PC-9 (cell line): ENCODE data around the gene TNK1. TPM values are rescaled to one million over a fixed set of nuclear protein-coding genes. Genes with fewer than 3 reads are reported as not detected.

Source experiments
- BruUV-seq: library from RNA; stranded (reverse); fragments of 400-500 nt; replicated peaks from 2 replicates; lab custom pipeline; 2021; lab: Mats Ljungman, UMichigan
- CTCF ChIA-PET: fragments of 300-600 bp; sonication (Branson Sonifier 250); formaldehyde crosslinking; loops from one replicate; lab custom pipeline; 2022; ENCODE audit warnings: antibody characterized with exemption; lab: Charles Lee
- POLR2A ChIA-PET: fragments of 300-600 bp; sonication (Branson Sonifier 250); formaldehyde crosslinking; loops from one replicate; lab custom pipeline; 2022; ENCODE audit warnings: antibody characterized with exemption; ENCODE audit not compliant: unreplicated experiment; lab: Charles Lee
- DNase-seq, 2 experiments: peaks; one replicate each; pipeline versions ENCODE4 v3.0.0 to v3.0.0-alpha.2; 2015 to 2022; ENCODE audit warnings: mixed read lengths in 1 of 2
- H2AFZ ChIP-seq: fragments of 200-600 bp; sonication (generic); 2 replicates; pipeline ENCODE4 v1.8.1; 2017; ENCODE audit warnings: antibody characterized with exemption
- H3F3A ChIP-seq: fragments of 200-600 bp; sonication (generic); 2 replicates; pipeline ENCODE4 v1.8.1; 2017; ENCODE audit warnings: antibody characterized with exemption, mild to moderate bottlenecking, low read depth; ENCODE audit not compliant: insufficient read depth
- H3K27ac ChIP-seq: fragments of 200-600 bp; sonication (generic); 2 replicates; pipeline ENCODE4 v1.6.1; 2016; ENCODE audit warnings: mixed run types
- H3K27me3 ChIP-seq: fragments of 200-600 bp; sonication (generic); 2 replicates; pipeline ENCODE4 v1.6.1; 2016; ENCODE audit warnings: low read depth, mixed run types; ENCODE audit not compliant: insufficient read depth
- H3K36me3 ChIP-seq: fragments of 200-600 bp; sonication (generic); 2 replicates; pipeline ENCODE4 v1.6.1; 2016; ENCODE audit warnings: low read depth, mixed run types
- H3K4me1 ChIP-seq: fragments of 200-600 bp; sonication (generic); replicated peaks from 2 replicates; pipeline ENCODE4 v1.6.1; 2016; ENCODE audit warnings: mixed run types; ENCODE audit not compliant: insufficient read depth
- H3K4me2 ChIP-seq: fragments of 200-600 bp; sonication (generic); 2 replicates; pipeline ENCODE4 v1.6.1; 2017; ENCODE audit warnings: mixed run types
- H3K4me3 ChIP-seq: fragments of 200-600 bp; sonication (generic); 2 replicates; pipeline ENCODE4 v1.6.1; 2016; ENCODE audit warnings: mixed run types
- H3K79me2 ChIP-seq: fragments of 200-600 bp; sonication (generic); 2 replicates; pipeline ENCODE4 v1.6.1; 2017; ENCODE audit warnings: low read depth, mixed run types
- H3K9me2 ChIP-seq: fragments of 200-600 bp; sonication (generic); 2 replicates; pipeline ENCODE4 v1.8.1; 2017; ENCODE audit warnings: mild to moderate bottlenecking; ENCODE audit not compliant: insufficient read depth
- H3K9me3 ChIP-seq: fragments of 200-600 bp; sonication (generic); 2 replicates; pipeline ENCODE4 v1.8.1; 2016; ENCODE audit warnings: low read depth; ENCODE audit not compliant: insufficient read depth
- H4K20me1 ChIP-seq: fragments of 200-600 bp; sonication (generic); 2 replicates; pipeline ENCODE4 v1.8.1; 2017; ENCODE audit not compliant: insufficient read depth
- EZH2 ChIP-seq: fragments of 200-600 bp; sonication (generic); IDR thresholded peaks from 2 replicates; pipeline ENCODE4 v1.8.0; 2017; ENCODE audit warnings: antibody characterized with exemption, low read depth
- intact Hi-C: fragments of 100-400 bp; cut with micrococcal nuclease; formaldehyde crosslinking; loops from one replicate; pipeline ENCODE4 v1.10.0; 2022; ENCODE audit not compliant: unreplicated experiment
- total RNA-seq: library from RNA; stranded (reverse); gene quantifications from 2 replicates; pipeline ENCODE4 v1.2.3, GENCODE V29; 2021
- TF ChIP-seq, protein P1 (sequence below): fragments of 200-600 bp; sonication (generic); conservative IDR thresholded peaks from 2 replicates; pipeline ENCODE4 v1.6.1; 2017; ENCODE audit warnings: mixed run types, antibody characterized with exemption, mild to moderate bottlenecking, moderate library complexity

The TNK1 gene
- total RNA-seq, 1 experiment from 2014 or later: 18.8 TPM

DNA sequence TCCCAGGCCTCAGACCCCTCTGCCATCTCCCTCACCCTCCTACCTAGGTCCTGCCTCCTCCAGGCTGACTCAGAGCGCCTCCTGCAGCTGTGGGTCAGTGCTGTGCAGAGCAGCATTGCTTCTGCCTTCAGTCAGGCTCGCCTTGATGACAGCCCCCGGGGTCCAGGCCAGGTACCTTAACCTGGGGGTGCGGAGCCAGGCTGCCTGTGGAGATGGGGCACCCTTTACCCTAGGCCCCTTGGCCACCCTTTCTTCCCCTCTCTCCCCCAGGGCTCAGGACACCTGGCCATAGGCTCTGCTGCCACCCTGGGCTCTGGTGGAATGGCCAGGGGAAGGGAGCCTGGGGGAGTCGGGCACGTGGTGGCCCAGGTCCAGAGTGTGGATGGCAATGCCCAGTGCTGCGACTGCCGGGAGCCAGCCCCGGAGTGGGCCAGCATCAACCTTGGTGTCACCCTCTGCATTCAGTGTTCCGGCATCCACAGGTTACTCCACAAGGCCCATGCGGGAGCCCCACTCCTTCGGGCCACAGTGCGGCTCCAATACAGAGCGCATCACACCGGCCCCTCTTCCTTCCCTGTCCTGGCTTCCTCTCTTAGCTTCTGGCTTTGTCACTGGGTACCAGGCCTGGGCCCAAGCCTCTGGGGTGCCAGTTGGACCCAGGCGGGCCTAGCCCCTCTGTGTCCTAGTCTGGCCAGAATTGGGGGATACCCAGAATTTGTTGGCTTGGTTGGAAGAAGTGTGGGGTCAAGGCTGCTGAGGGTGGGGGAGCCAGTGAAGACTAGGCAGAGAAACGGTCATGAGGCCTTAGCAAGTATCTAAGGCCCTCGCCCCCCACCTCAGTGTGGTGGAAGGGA lies 33.9 kb upstream of the TNK1 start:
- POLR2A ChIA-PET: no interaction called here

DNA sequence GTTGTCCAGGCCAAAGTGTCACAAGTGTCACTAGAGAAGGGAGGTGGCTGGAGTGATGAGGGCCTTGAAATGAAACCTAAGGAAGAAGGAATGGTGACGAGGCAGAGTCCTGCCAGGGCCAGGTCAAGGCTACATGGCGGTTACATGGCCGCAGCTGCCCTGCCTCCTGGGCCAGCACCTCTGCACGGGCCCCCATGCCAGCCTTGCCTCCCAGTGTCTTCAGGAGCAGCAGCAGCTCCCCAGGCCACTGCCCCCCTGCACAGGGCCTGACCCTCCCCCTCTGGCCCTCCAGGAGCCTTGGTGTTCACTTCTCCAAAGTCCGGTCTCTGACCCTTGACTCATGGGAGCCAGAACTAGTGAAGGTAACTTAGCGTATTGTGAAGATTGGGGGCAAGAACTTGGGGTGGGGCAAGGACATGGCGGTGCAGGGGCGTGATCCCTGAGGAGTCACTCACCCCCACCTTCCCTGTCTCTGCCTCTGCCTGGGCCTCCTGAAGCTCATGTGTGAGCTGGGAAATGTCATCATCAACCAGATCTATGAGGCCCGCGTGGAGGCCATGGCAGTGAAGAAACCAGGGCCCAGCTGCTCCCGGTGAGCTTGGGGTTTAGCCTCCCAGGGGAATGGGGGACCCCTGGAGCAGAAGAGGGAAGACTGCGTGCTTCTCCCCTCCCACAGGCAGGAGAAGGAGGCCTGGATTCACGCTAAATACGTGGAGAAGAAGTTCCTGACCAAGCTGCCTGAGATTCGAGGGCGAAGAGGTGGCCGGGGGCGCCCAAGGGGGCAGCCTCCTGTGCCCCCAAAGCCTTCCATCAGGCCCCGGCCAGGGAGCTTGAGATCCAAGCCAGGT lies 33.0 kb upstream of the TNK1 start:
- H3F3A ChIP-seq: peaks cover 34% of the 10 kb centered on the region
- H3K4me2 ChIP-seq: no peak overlapping the region
- peaks cover 12% of the 10 kb centered on the region for H3K4me1 ChIP-seq
- H3K9me2 ChIP-seq: no peaks in the 10 kb centered on the region
- DNase-seq: no peak
- H3K27ac ChIP-seq: no peak overlapping the region
- no peak overlapping the region for H2AFZ ChIP-seq
- peaks cover 8% of the 10 kb centered on the region; the same call in 1 of the 2 replicates for H3K27me3 ChIP-seq
- intact Hi-C loops: no loop called here
- CTCF ChIA-PET: no interaction called here
- H3K9me3 ChIP-seq: no peaks in the 10 kb centered on the region
- no peaks in the 10 kb centered on the region for H3K36me3 ChIP-seq
- no TSS peak for BruUV-seq
- TF ChIP-seq, protein P1, sequence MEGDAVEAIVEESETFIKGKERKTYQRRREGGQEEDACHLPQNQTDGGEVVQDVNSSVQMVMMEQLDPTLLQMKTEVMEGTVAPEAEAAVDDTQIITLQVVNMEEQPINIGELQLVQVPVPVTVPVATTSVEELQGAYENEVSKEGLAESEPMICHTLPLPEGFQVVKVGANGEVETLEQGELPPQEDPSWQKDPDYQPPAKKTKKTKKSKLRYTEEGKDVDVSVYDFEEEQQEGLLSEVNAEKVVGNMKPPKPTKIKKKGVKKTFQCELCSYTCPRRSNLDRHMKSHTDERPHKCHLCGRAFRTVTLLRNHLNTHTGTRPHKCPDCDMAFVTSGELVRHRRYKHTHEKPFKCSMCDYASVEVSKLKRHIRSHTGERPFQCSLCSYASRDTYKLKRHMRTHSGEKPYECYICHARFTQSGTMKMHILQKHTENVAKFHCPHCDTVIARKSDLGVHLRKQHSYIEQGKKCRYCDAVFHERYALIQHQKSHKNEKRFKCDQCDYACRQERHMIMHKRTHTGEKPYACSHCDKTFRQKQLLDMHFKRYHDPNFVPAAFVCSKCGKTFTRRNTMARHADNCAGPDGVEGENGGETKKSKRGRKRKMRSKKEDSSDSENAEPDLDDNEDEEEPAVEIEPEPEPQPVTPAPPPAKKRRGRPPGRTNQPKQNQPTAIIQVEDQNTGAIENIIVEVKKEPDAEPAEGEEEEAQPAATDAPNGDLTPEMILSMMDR: no peak
- TF ChIP-seq EZH2: no peak
- H4K20me1 ChIP-seq: no peaks in the 10 kb centered on the region
- POLR2A ChIA-PET: interaction anchor here (0.6 to 0.7 kb wide), 2 partner anchors 23 to 312 kb away, joined by 3 to 11 read pairs; partner anchors contain the start of gene SLC16A13
- no peak overlapping the region for H3K4me3 ChIP-seq
- peaks cover 24% of the 10 kb centered on the region for H3K79me2 ChIP-seq

More for the DNA sequence above, 33.9 kb upstream of the TNK1 start:
- Histone ChIP-seq H3K9me2 (no peaks in the 10 kb centered on the region), H3K9me3 (no peaks in the 10 kb centered on the region), H3K79me2 (peaks cover 18% of the 10 kb centered on the region), H3K27ac (no peak overlapping the region), H2AFZ (no peak overlapping the region), H3K27me3 (peaks cover 13% of the 10 kb centered on the region), H3K4me1 (peaks cover 7% of the 10 kb centered on the region), H3K36me3 (no peaks in the 10 kb centered on the region), H4K20me1 (no peaks in the 10 kb centered on the region), H3K4me2 (no peak overlapping the region), H3F3A (peaks cover 27% of the 10 kb centered on the region), H3K4me3 (no peak overlapping the region)
- no peak for DNase-seq
- no TSS peak for BruUV-seq
- TF ChIP-seq, protein P1: no peak
- no peak for TF ChIP-seq EZH2
- CTCF ChIA-PET: no interaction called here
- intact Hi-C loops: loop anchor here (1.0 kb wide), 1 partner anchor 66 kb away; the partner anchor contains the start of gene SLC2A4

DNA sequence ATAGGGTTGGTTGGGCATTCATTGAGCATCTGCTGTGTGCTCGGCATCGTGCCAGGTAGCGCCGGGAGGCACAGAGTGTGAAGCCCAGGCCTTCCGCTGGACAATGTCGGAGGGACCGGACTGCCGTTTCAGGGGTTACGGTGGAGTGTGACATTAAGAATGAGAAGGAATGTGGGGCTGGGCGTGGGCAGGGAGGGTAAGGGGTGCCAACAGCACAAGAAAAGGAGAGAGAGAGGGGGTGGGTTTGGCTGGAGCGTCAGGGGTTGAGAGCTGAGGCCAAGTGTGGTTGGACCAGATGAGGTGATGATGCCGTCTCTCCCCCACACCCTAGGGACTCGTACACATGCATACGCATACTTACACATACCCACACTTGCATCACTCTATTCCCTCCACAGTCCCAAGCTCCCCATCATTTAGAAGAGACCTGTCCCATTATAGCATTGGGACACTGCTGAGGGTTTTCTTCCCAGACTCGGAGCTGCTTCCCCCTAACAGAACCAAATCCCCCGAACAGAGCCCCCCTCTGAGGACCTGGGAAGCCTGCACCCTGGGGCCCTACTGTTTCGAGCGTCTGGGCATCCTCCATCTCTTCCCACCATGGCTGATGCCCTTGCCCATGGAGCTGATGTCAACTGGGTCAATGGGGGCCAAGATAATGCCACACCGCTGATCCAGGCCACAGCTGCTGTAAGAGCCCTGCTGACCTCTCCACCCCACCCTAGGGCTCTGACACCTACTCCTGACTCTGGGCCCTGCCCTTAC lies 32.2 kb upstream of the TNK1 start:
- intact Hi-C loops: no loop called here
- Histone ChIP-seq H3K9me2 (no peaks in the 10 kb centered on the region), H3K4me1 (peaks cover 19% of the 10 kb centered on the region), H4K20me1 (peaks cover 7% of the 10 kb centered on the region; the same call in 1 of the 2 replicates), H3K4me2 (no peak overlapping the region), H2AFZ (no peak overlapping the region), H3K27me3 (0 out of 2 replicates have a peak, but pooled peaks cover 2% of the 10 kb centered on the region), H3K36me3 (no peaks in the 10 kb centered on the region), H3K4me3 (no peak overlapping the region), H3K79me2 (peaks cover 32% of the 10 kb centered on the region), H3K27ac (no peak overlapping the region), H3F3A (peaks cover 35% of the 10 kb centered on the region), H3K9me3 (no peaks in the 10 kb centered on the region)
- DNase-seq: no peak
- no peak for TF ChIP-seq EZH2
- TF ChIP-seq, protein P1: no peak
- ChIA-PET POLR2A (interaction anchor here (0.6 to 0.7 kb wide), 3 partner anchors 23 to 313 kb away, joined by 3 to 11 read pairs (median 3); partner anchors contain the start of gene SLC16A13), CTCF (no interaction called here)
- BruUV-seq: no TSS peak
